ENCODE data around the gene SENP7.

DNA sequence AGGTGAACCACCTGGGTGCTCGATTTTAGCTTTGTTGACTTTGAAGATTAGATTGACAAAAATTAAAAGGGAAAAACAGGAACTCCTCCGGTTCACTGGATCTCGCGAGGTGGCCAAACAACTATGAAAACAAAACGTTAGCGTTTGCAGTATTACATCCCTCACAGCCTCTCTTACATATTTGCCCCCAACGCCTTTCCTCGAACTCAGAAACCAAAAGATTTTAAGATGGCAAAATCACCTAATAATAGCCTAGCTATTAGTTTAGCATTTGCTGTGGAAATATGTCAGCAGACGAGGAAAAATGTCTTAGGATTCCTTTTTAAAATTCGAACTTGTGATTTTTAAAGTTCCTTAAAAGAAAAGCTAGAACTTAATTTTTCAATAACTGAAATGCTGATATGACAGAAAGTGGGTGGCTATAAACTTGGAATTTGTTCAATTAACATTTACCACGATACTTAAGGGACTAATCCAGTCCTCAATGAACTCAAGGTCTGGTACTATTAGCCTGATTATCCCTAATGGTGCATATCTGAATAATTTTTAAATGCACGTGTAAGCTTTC is 491 bp upstream of the SENP7 start:
- TF ChIP-seq EZH2 (IDR thresholded peaks at IDR 0.05; ENCODE audit: insufficient read depth, poor library complexity, severe bottlenecking) (no peak), EZH2phosphoT487 (IDR thresholded peaks at IDR 0.05; ENCODE audit: insufficient read depth, low read depth) (no peak)

Measured in GM23248 (cell line).